AG09319 (cell line): ENCODE data around the gene SSUH2.

Experiments used
- DNase-seq: peaks from one replicate; pipeline ENCODE4 v3.0.0-alpha.2; 2010; ENCODE audit warnings: low read depth; ENCODE audit errors: extremely low read depth
- CTCF ChIP-seq: IDR thresholded peaks from 2 replicates; pipeline ENCODE4 v1.5.1; 2011; ENCODE audit warnings: low read depth, mild to moderate bottlenecking, inconsistent platforms, low read length, moderate library complexity

SSUH2 gene

GRCh38 chr3:8647137-8647985 lies 2.8 kb upstream of the SSUH2 start:
- DNase-seq: no peak
- no peak for TF ChIP-seq CTCF

- TF ChIP-seq CTCF: no peak
- DNase-seq: no peak
These were observed 1.8 kb upstream of the SSUH2 start for GRCh38 chr3:8646313-8646938.

- no peak for TF ChIP-seq CTCF
- no peak for DNase-seq
These were observed 1.1 kb upstream of the SSUH2 start for GRCh38 chr3:8645712-8646111.

- no peak for TF ChIP-seq CTCF
- no peak for DNase-seq
These were observed 769 bp downstream of the SSUH2 start for GRCh38 chr3:8643693-8644365.

GRCh38 chr3:8642001-8642400 lies 2.6 kb downstream of the SSUH2 start:
- no peak for TF ChIP-seq CTCF
- DNase-seq: no peak

GRCh38 chr3:8641472-8641871 lies 3.1 kb downstream of the SSUH2 start:
- no peak for DNase-seq
- TF ChIP-seq CTCF: no peak

GRCh38 chr3:8640223-8640622 lies 4.4 kb downstream of the SSUH2 start:
- no peak for TF ChIP-seq CTCF
- no peak for DNase-seq
